HEK293T (cell line): ENCODE measurements around the gene PLXNB1.

ENCODE experiments used
- ARNT ChIP-seq: fragments of 450-650 bp; IDR thresholded peaks from 2 replicates; pipeline ENCODE4 v1.6.1; 2017; ENCODE audit warnings: mild to moderate bottlenecking
- BHLHE40 ChIP-seq: fragments of 450-650 bp; IDR thresholded peaks from 2 replicates; pipeline ENCODE4 v1.6.1; 2016; ENCODE audit warnings: mild to moderate bottlenecking, moderate library complexity, borderline replicate concordance
- FOXM1 ChIP-seq: fragments of 450-650 bp; IDR thresholded peaks from 2 replicates; pipeline ENCODE4 v1.6.1; 2017; ENCODE audit warnings: mild to moderate bottlenecking, borderline replicate concordance
- SP1 ChIP-seq: fragments of 450-650 bp; IDR thresholded peaks from 2 replicates; pipeline ENCODE4 v1.6.1; 2017
- SUZ12 ChIP-seq: fragments of 450-650 bp; IDR thresholded peaks from 2 replicates; pipeline ENCODE4 v1.6.1; 2016; ENCODE audit warnings: mild to moderate bottlenecking
- TARDBP ChIP-seq: fragments of 450-650 bp; IDR thresholded peaks from 2 replicates; pipeline ENCODE4 v1.6.1; 2016
- ZNF384 ChIP-seq: fragments of 450-650 bp; IDR thresholded peaks from 2 replicates; pipeline ENCODE4 v1.6.1; 2016

DNA sequence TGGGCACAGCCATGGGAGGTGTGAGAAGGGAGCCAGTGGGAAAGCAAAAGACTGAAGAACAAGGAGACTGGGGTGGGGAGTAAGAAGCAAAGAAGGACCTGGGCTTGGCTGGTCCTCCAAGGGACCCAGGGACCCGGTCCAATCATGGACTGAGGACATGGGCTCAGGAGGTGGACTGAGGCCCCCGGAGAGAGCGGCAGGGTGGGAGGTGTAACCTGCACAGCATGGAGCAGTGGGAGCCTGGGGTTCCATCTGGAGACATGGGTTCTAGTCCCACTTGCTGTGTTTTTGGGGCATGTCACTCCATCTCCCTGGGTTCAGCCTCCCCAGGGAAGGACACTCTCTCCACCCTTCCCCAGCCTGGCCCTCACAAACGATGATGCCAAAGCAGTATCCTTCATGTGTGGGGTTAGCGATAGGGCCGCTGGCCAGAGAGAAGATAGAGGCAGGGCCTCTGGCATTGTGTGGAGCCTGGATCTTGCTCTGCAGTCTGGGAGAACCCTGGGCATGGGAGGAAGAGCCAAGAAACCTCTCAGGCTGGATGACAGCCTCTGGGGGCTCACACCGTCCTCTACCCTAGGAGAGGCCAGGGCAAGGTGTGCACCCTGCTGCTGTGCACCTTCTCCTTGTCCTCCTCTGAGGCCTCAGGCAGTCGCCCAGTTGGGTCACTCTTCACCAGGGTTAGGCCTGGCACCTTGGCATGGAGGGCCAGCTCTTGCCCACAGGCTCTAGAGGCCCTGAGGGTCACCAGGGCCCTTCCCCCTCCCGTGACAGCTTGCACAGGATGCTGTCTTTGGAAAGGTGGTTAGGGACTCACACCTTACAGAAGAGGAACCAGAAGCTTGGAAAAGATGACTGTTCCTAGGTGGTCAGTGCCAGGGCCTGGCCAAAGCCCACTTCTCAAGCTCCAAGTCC, 31.9 kb downstream of the PLXNB1 start:
- TF ChIP-seq SUZ12, result no peak
- TF ChIP-seq ZNF384, result no peak
- no peak for TF ChIP-seq TARDBP
- TF ChIP-seq BHLHE40, result no peak
- TF ChIP-seq FOXM1, result no peak
- no peak for TF ChIP-seq ARNT
- no peak for TF ChIP-seq SP1
